ENCODE data around the gene PDZK1IP1.

The PDZK1IP1 gene

GRCh38 chr1:47180603-47181094 lies 9.2 kb downstream of the PDZK1IP1 start:
- Histone ChIP-seq H3K36me3 (ENCODE audit: insufficient read depth, low read length) (no peaks in the 10 kb centered on the region), H4K20me1 (ENCODE audit: insufficient read depth, low read length) (no peaks in the 10 kb centered on the region), H3K79me2 (ENCODE audit: insufficient read depth, low read length) (no peaks in the 10 kb centered on the region), H3K4me3 (ENCODE audit: low read depth in 1 of 2, low read length in 2 of 2) (no peak overlapping the region), H3K27me3 (ENCODE audit: insufficient read depth, low read length, poor library complexity) (no peaks in the 10 kb centered on the region), H2AFZ (ENCODE audit: low read depth, low read length) (no peak overlapping the region), H3K9me3 (ENCODE audit: insufficient read depth, low read length, severe bottlenecking) (no peaks in the 10 kb centered on the region), H3K4me2 (ENCODE audit: insufficient read depth, low read length) (no peak overlapping the region), H3K9ac (ENCODE audit: low read depth, low read length) (no peak overlapping the region), H3K27ac (ENCODE audit: low read length) (no peak overlapping the region), H3K4me1 (ENCODE audit: insufficient read depth, low read length) (peaks cover 13% of the 10 kb centered on the region)
- TF ChIP-seq CTCF (IDR thresholded peaks at IDR 0.05; ENCODE audit: borderline replicate concordance, extremely low read depth, low read length, poor library complexity, severe bottlenecking) (no peak), EZH2 (IDR thresholded peaks at IDR 0.05; ENCODE audit: borderline replicate concordance, low read depth, low read length, severe bottlenecking) (no peak)
- ATAC-seq (ENCODE audit: insufficient read depth, low read depth) (no peak), DNase-seq (no peak)

- no peak overlapping the region for H3K4me3 ChIP-seq (ENCODE audit: low read depth in 1 of 2, low read length in 2 of 2)
- peaks cover 13% of the 10 kb centered on the region for H3K4me1 ChIP-seq (ENCODE audit: insufficient read depth, low read length)
- no peaks in the 10 kb centered on the region for H3K79me2 ChIP-seq (ENCODE audit: insufficient read depth, low read length)
- no peaks in the 10 kb centered on the region for H3K27me3 ChIP-seq (ENCODE audit: insufficient read depth, low read length, poor library complexity)
- TF ChIP-seq EZH2 (IDR thresholded peaks at IDR 0.05; ENCODE audit: borderline replicate concordance, low read depth, low read length, severe bottlenecking): no peak
- no peak for TF ChIP-seq CTCF (IDR thresholded peaks at IDR 0.05; ENCODE audit: borderline replicate concordance, extremely low read depth, low read length, poor library complexity, severe bottlenecking)
- no peaks in the 10 kb centered on the region for H3K9me3 ChIP-seq (ENCODE audit: insufficient read depth, low read length, severe bottlenecking)
- H3K4me2 ChIP-seq (ENCODE audit: insufficient read depth, low read length): peak overlapping the region; percentile 75
- H3K9ac ChIP-seq (ENCODE audit: low read depth, low read length): no peak overlapping the region
- H3K36me3 ChIP-seq (ENCODE audit: insufficient read depth, low read length): no peaks in the 10 kb centered on the region
- no peak for DNase-seq
- ATAC-seq (ENCODE audit: insufficient read depth, low read depth): no peak
- H2AFZ ChIP-seq (ENCODE audit: low read depth, low read length): no peak overlapping the region
- H4K20me1 ChIP-seq (ENCODE audit: insufficient read depth, low read length): no peaks in the 10 kb centered on the region
- no peak overlapping the region for H3K27ac ChIP-seq (ENCODE audit: low read length)
Measured at GRCh38 chr1:47179988-47180563, 9.8 kb downstream of the PDZK1IP1 start.

DNA sequence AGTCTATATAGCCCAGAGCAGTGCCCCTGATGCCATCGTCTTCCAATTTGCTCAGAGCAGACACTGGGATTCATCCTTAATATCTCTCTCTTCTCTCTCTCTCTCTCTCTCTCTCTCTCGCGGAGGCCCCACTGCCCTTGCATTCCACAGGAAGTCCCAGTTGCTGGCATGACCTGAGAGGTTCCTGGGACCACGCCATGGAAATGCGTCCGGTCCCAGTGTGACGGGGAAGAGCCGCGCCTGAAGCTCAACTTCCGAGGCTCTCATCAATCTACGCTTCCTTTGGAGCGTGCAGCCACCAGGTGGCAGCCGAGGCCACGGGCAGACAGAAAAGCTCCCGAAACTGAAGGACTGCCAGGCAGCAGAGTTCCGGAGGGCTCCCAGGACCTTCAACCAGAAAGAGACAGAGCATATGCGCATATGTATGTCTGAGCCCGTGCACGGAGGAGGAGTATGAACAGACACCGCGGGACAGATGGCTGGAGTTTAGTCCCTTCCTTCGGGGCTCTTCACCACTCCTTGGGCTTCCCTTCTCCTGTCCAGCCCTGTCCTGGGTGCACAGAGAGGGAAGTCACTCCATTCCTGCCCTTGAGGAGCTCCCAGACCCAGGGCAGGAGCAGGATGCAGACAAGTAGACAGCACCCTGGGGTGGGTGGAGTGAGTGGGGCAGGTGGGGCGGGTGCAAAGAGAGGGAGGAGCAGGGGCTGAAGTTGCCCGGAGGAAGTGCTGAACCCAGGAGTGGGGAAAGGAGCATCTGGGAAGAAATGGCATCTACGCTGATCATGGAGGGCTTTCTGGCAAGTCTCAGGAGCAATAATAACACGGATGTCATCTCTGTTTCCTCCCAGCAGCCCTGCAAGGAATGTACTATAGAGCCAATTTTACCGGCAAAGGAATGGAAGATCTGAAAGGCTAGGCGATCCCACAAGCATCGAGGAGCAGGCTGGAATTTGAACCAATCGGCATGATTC lies 10.5 kb downstream of the PDZK1IP1 start:
- H3K27ac ChIP-seq (ENCODE audit: low read length): no peak overlapping the region
- peak overlapping the region; percentile 75 for H3K4me2 ChIP-seq (ENCODE audit: insufficient read depth, low read length)
- no peaks in the 10 kb centered on the region for H3K27me3 ChIP-seq (ENCODE audit: insufficient read depth, low read length, poor library complexity)
- peak overlapping the region; percentile 42 for H3K9ac ChIP-seq (ENCODE audit: low read depth, low read length)
- H4K20me1 ChIP-seq (ENCODE audit: insufficient read depth, low read length): no peaks in the 10 kb centered on the region
- H3K9me3 ChIP-seq (ENCODE audit: insufficient read depth, low read length, severe bottlenecking): no peaks in the 10 kb centered on the region
- DNase-seq (peak; percentile 89), ATAC-seq (ENCODE audit: insufficient read depth, low read depth) (peak; percentile 86)
- peak overlapping the region; percentile 80 for H2AFZ ChIP-seq (ENCODE audit: low read depth, low read length)
- H3K79me2 ChIP-seq (ENCODE audit: insufficient read depth, low read length): no peaks in the 10 kb centered on the region
- no peaks in the 10 kb centered on the region for H3K36me3 ChIP-seq (ENCODE audit: insufficient read depth, low read length)
- peaks cover 13% of the 10 kb centered on the region for H3K4me1 ChIP-seq (ENCODE audit: insufficient read depth, low read length)
- TF ChIP-seq EZH2 (IDR thresholded peaks at IDR 0.05; ENCODE audit: borderline replicate concordance, low read depth, low read length, severe bottlenecking): no peak
- peak; percentile 93 for TF ChIP-seq CTCF (IDR thresholded peaks at IDR 0.05; ENCODE audit: borderline replicate concordance, extremely low read depth, low read length, poor library complexity, severe bottlenecking)
- H3K4me3 ChIP-seq (ENCODE audit: low read depth in 1 of 2, low read length in 2 of 2): peak overlapping the region in 1 of 2 experiments; percentile 53; a peak in 2 of 4 replicates

All from DND-41 (cell line).